HepG2 (cell line): Measurements from ENCODE around the gene LIN28A.

ENCODE experiments used
- FOXA1 ChIP-seq, 2 experiments: fragments of 450-650 bp in 1 of 2; sonication (generic) in 1 of 2; formaldehyde crosslinking in 1 of 2; IDR thresholded peaks; 2 replicates each; pipeline versions ENCODE4 v1.4.0 to v1.6.1; 2016 to 2020; ENCODE audit warnings: missing genetic modification reagents in 1 of 2
- MYNN ChIP-seq: sonication (generic); formaldehyde crosslinking; IDR thresholded peaks from 2 replicates; pipeline ENCODE4 v1.4.0; 2020; ENCODE audit warnings: mild to moderate bottlenecking, low read depth, missing genetic modification reagents
- PAWR ChIP-seq: sonication (generic); formaldehyde crosslinking; IDR thresholded peaks from 2 replicates; pipeline ENCODE4 v1.4.0; 2020; ENCODE audit warnings: missing genetic modification reagents, mild to moderate bottlenecking, borderline replicate concordance
- POLR2AphosphoS2 ChIP-seq: IDR thresholded peaks from 2 replicates; pipeline ENCODE4 v1.6.1; 2011; ENCODE audit warnings: low read depth, low read length, improper control_type of control experiment
- POLR2G ChIP-seq: fragments of 200-400 bp; formaldehyde crosslinking; IDR thresholded peaks from 2 replicates; pipeline ENCODE4 v1.6.1; 2018; ENCODE audit warnings: mild to moderate bottlenecking, low read depth, low read length, moderate library complexity
- U2AF1 ChIP-seq: fragments of 200-400 bp; formaldehyde crosslinking; optimal IDR thresholded peaks from 2 replicates; pipeline ENCODE3; 2017; ENCODE audit warnings: mild to moderate bottlenecking, low read depth, low read length
- TF ChIP-seq, protein P1 (sequence below): sonication (generic); formaldehyde crosslinking; IDR thresholded peaks from 2 replicates; pipeline ENCODE4 v1.4.0; 2020; ENCODE audit warnings: missing genetic modification reagents
- TF ChIP-seq, protein P2 (sequence below): sonication (generic); formaldehyde crosslinking; IDR thresholded peaks from 2 replicates; pipeline ENCODE4 v1.5.0; 2020; ENCODE audit warnings: mild to moderate bottlenecking, missing genetic modification reagents, moderate library complexity
- TF ChIP-seq, protein P3 (sequence below): sonication (generic); formaldehyde crosslinking; IDR thresholded peaks from 2 replicates; pipeline ENCODE4 v1.9.0; 2021; ENCODE audit warnings: missing genetic modification reagents, borderline replicate concordance

DNA sequence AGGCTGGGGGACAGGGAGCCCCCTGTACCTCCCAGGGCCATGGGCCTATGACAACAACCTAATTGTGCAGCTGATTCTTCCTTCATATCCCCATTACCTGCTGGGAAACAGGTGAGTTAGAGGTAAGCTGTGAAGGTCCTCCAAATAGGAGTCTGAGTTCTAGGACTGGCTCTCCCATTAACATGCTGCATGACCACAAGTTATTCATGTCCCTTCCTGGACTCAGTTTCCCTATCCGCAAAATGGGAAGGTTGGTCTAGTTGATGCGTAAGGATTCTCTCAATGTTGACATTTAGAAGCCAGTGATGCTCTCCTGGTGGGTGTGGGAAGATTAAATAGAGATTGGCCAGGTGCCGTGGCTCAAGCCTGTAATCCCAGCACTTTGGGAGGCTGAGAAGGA lies 42.1 kb upstream of the LIN28A start:
- no peak for TF ChIP-seq POLR2G
- TF ChIP-seq POLR2AphosphoS2 = no peak
- TF ChIP-seq, protein P1, sequence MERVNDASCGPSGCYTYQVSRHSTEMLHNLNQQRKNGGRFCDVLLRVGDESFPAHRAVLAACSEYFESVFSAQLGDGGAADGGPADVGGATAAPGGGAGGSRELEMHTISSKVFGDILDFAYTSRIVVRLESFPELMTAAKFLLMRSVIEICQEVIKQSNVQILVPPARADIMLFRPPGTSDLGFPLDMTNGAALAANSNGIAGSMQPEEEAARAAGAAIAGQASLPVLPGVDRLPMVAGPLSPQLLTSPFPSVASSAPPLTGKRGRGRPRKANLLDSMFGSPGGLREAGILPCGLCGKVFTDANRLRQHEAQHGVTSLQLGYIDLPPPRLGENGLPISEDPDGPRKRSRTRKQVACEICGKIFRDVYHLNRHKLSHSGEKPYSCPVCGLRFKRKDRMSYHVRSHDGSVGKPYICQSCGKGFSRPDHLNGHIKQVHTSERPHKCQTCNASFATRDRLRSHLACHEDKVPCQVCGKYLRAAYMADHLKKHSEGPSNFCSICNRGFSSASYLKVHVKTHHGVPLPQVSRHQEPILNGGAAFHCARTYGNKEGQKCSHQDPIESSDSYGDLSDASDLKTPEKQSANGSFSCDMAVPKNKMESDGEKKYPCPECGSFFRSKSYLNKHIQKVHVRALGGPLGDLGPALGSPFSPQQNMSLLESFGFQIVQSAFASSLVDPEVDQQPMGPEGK = no peak
- TF ChIP-seq FOXA1 (IDR thresholded peaks at IDR 0.05) = no peak
- no peak for TF ChIP-seq FOXA1 (CRISPR knock-in tag; IDR thresholded peaks at IDR 0.05)
- TF ChIP-seq, protein P2, sequence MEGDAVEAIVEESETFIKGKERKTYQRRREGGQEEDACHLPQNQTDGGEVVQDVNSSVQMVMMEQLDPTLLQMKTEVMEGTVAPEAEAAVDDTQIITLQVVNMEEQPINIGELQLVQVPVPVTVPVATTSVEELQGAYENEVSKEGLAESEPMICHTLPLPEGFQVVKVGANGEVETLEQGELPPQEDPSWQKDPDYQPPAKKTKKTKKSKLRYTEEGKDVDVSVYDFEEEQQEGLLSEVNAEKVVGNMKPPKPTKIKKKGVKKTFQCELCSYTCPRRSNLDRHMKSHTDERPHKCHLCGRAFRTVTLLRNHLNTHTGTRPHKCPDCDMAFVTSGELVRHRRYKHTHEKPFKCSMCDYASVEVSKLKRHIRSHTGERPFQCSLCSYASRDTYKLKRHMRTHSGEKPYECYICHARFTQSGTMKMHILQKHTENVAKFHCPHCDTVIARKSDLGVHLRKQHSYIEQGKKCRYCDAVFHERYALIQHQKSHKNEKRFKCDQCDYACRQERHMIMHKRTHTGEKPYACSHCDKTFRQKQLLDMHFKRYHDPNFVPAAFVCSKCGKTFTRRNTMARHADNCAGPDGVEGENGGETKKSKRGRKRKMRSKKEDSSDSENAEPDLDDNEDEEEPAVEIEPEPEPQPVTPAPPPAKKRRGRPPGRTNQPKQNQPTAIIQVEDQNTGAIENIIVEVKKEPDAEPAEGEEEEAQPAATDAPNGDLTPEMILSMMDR (CRISPR knock-in tag) = no peak
- TF ChIP-seq, protein P3, sequence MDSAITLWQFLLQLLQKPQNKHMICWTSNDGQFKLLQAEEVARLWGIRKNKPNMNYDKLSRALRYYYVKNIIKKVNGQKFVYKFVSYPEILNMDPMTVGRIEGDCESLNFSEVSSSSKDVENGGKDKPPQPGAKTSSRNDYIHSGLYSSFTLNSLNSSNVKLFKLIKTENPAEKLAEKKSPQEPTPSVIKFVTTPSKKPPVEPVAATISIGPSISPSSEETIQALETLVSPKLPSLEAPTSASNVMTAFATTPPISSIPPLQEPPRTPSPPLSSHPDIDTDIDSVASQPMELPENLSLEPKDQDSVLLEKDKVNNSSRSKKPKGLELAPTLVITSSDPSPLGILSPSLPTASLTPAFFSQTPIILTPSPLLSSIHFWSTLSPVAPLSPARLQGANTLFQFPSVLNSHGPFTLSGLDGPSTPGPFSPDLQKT (CRISPR knock-in tag) = no peak
- no peak for TF ChIP-seq PAWR (CRISPR knock-in tag)
- no peak for TF ChIP-seq MYNN (CRISPR knock-in tag)
- no peak for TF ChIP-seq U2AF1
